HG03520 (cell line): ENCODE measurements around the gene NEGR1.
"Not testable (repeated sequence)": the region's sequence is repeated elsewhere in the genome, so short reads cannot be mapped to it uniquely, and the experiment has no call there.

Source experiments
- ATAC-seq: cut with Tn5 transposase; IDR thresholded peaks from one replicate; pipeline ENCODE4 v1.9.1; 2021; ENCODE audit warnings: mild to moderate bottlenecking, moderate library complexity; ENCODE audit not compliant: unreplicated experiment

The NEGR1 gene

DNA sequence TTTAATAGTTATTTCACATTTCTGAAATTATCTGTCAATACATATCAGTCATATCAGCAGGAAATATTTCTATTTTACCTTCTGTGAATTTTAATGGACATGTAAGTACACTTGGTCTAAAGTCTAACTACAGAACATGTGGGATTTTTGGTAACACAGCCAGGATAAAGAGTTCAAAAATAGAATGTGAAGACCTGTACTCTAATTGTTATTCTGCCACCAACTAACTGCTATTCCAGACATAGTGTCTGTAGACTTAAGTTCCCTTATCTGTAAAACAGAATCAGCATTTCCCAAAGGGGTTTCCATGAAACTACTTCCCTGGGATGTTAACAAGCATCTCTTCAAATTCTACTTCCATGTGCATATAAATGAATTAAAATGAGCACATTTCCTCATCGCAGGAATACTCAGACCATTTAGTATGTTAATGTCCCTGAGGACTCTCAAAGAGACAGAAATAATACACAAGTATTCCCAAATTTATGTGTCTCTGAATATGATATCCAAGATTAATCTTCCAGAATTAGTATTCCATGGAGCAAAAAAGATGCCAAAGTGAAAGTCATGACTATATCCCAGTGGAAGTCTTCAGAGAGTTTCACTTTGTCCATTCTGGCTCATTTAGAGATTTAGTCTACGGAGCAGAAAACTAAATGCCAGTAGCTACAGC, 325.6 kb downstream of the NEGR1 start:
- ATAC-seq, result no peak

DNA sequence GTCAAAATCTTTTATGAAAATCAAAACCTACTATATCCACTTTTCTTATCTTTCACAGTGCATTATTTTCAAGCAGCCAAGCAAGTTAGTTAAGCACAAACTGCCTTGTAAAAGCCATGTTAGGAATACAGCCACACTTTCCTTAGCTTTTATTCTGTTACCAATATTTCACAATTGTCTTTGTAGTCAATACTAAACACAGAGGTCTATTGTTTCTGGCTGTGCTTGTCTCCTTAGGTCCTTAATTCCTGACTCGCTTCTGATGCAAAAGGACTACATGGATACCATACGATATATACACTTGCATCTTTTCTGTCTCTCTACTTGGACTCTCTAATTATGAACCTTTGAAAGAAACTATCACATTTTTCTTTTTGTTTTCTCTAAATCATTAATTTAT, 331.8 kb downstream of the NEGR1 start:
- no peak for ATAC-seq

DNA sequence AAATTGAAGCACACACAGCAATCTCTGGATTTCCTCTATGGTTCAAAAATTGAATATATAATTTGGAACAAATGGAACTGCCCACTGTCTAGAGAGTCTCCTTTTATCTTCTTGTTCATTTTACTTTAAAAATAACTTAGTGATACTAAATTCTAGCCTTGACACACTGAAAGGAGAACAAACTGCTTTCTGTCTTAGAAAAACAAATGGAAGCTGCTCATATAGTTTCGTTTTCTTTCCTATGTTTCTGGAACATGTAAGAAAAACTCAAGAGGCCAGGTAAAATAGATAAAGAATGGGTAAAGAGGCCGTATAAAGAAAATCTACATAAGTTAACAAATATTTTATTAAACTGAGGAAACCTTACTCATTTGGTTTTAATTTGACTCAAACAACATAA, 332.7 kb downstream of the NEGR1 start:
- ATAC-seq, result no peak

DNA sequence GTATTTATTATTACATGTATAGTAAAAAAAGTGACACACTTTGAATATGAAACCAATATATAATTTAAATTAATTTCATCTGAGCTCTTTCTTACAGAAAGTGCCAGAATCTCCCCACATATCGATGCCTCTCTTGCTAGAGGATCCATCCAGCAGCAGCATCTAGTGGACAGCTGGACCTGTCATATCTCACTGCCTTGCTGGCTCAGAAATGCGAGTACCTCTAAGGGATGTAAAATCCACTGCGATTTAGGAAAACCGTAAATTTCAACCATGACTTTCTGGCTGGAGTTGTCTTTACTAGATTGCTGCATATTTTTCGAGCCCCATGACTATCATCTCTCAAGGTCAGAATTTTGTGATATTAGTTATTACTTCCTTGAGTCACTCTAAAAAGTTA, 333.8 kb downstream of the NEGR1 start:
- no peak for ATAC-seq

DNA sequence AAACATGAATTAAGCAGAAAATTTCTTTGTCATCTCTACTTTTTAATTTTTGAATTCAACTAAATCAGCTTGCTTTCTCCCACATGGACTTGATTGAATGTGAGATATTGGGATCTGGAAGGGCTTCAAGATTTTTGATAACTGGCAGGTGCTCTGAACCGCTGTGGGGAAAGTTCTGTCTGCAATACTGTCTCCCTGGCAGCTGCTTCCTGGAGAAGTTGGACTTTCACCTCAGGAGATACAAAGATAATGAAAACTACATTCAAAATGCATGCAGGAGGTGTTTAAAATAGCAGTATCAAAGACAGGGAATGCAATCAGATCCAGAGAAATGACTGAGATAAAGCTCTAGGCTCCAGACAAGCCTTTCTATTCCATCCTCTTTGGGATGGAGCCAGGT, 338.3 kb downstream of the NEGR1 start:
- ATAC-seq, result no peak

DNA sequence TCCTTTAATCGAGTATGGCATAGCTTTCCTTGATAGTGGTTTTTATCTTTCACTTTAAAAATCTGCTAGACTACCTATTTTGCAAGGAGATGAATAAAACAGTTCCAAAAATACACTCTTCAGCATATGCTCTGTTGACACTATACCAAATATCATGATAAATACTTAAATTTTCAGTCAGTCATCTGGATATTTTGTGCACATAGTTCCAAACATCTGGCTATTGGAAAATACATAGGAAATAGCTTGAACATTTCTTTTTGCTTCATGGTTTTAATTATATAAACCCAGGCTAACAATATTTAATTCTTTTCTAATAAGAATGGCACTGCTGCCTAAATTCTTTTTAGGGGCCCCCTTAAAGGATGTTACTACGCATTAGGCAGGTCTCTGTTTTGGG, 342.1 kb downstream of the NEGR1 start:
- ATAC-seq, result no peak

DNA sequence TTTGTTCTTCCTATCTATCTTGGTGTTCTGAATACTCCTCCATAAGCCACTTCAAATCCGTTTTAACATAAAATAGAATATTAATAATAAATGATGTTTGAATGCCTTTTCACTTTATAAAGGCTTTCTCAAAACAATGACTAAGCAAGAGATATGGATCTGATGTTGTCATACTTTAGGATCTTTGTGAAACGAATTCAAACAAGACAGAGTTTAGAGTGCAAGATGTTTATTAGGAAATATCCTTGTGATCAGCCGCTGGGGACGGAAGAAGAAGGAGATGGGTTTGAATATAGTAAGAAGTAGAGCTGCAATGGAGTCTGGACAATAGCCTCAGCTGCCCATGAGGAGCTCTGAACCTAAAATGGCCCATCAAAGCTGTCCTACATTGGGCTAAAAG, 351.8 kb downstream of the NEGR1 start:
- no peak for ATAC-seq

DNA sequence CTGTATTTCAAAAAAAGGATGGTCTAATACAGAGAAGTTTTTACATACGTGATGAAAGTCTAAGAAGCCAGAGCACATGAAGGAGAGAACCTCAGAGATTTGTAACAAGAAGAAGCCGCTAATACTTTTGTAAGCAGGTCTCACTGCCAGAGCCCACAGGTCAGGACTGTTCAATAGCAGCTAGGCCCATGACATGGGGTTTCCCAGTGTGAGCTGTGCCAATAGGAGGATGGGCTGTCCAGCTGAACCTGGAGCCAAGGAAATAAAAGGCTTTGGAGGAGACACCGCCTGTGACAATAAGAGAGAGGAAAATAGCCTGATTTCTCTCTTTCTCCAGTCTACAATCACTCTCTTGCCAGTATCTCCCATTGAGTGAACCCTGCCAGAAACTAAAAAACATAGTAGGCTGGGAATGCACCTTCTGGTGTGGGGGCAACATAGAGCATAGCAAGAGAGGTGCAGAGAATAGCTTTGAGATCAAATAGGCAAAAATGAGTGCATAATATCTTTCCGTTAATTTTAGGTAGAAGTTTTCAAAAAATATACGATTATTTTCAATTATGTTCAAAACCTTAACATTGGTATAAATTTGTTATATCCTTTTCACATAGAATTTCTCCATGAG, 360.3 kb downstream of the NEGR1 start:
- no peak for ATAC-seq

DNA sequence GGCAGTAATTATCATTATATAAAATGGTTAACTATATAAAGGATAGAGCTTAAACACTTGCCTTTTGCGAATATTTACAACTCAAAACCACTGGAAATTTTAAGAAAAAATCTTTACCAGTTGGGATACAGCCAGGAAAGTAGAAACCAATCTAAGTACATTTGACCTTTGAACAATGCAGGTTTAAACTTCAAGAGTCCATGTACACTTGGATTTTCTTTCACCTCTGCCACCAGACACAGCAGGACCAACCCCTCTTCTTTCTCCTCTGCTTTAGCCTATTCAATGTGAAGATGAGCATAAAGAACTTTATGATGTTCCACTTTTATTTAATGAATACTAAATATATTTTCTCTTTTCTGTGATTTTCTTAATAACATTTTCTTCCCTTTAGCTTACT, 361.1 kb downstream of the NEGR1 start:
- ATAC-seq, result no peak

DNA sequence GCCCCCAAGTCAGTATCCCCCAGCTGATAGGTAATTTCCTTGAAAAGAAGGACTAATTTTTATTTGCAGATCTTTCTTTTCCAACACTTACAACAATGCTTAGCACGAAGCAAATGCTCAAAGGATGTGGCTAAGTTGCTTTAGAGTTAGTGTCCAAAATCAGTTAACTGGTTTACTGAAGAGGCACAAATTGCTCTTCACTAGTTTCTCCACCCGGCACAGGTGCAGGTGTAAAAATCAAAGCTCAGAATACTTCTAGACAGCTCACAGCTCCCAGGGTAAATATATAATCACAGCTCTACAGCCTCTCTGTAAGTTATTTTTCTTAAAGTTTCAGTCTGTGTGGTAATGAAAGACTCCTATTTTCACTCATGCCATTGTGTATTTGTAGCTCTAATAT, 361.8 kb downstream of the NEGR1 start:
- no peak for ATAC-seq

DNA sequence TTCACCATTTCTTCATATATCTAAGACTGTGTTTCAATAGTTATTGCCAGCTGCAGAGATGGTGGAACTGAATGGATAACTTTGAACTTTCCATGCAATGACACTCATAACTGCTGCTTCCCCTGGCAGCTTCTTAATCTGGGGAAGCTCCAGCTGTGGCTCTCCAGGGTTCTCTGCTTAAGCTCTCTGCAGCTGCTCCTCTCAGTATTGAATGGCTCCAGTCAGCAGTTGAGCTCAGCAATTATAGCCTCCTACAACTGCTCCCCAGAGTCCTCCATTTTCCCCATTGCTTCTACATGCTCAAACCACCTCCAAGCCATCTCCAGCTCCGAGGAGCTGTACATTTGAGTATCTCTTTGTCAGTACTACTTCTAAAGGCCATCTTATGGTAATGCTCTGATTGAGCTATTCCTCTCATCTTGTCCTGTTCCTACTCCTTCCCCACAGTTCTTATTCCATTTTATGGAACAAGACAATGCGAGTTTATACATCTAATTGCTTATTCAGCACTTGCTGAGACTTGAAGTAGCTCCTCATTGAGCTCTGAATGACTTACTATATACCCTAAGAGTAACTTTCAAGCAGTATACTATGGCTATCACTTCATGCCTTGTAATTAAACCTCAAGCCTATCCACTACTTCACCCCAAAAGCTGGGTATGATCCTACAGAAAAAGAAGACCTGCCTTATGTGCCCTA, 362.4 kb downstream of the NEGR1 start:
- ATAC-seq, result no peak

DNA sequence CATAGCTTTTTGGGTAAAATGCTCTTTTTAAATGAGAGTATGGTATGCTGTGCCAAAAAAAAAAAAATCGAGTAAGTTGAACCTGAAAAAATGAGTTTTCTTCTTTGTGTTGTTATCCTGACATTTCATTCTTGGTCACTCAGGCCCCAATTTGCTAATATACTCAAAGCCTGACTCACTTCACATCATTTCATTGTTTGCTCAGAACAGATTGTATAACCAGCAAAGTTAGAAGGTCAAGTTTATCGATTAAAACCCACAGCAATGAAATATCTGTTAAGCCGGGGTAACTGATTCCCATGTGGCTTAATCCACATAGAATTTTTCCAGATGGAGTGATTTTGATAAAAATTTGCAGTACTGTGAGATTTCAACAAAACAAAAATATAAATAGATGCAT, 363.7 kb downstream of the NEGR1 start:
- no peak for ATAC-seq

DNA sequence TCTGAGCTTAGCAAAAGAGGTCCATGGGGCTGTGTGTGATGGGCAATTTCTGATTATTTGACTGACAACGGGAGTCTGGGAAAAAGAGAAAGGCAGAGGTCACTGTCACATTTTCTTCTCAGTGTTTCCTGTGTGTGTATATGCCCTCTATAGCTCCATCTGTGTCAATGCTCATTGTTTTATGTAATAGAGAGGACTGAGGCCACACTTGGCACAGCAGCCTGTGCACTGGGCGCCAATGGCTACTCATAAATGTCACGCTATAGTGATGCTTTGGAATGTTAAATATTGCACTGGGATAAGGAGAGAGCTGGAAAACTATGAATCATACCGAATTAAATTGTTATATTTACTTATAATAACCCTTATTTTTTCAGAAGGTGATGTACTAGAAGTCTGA, 365.4 kb downstream of the NEGR1 start:
- no peak for ATAC-seq

DNA sequence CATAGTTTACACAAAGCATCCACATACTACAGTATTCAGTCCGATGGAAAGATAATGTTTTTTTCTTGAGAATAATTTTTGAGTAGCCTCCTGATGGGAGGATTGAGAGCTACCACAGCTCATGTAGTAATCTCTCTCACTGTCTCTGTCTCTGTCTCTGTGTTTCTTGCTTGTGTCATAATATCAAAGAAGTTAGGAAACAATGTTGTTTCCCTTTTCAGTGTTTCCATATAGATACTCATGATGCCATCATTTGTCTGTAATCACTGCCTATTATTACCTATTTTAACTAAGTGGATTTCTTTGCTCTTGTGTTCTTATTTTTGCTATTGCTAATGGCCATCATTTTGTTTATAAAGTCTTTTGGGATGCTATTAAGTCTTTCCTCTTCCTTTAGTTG, 367.7 kb downstream of the NEGR1 start:
- no peak for ATAC-seq

DNA sequence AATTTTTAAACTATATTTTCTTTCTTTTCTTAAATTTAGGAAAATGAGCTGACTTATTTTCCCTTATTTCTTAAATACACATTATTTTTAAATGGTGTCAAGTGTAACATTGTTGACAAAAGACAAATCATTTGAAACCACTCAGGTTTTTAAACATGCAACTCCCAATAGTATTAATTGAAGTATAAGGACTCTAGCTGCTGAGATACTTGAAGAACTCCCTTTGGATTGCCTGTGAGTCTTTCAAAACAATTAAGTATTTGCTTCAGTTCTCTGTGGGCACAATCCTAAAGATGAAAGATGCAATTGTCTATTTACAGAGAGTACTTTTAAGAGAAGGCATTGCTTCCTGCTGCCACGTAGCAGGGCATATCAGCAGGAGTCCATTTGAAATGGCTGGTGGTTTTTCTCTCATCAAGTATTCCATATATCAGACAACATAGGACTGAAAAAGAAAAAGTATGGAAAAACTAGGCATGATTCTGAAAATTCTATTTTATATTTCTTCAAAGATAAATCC, 373.4 kb downstream of the NEGR1 start:
- no peak for ATAC-seq

DNA sequence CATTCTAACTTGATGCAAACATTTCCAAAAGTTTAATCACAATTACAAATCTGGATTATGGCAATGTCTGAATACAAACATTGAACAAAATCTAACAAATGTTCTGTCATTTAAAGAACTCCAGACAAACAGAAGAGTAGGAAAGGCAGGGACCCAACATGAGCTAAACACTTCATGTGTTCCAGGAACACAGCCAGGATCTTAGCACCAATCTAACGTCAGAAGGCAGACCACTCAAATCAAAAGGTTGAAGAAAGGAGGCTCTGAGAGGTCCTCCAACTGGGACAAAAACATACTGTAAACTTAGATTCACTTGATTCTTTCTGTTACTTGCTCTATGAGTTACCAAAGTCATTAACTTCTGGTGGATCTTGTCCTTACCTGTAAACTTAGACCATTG, 374.0 kb downstream of the NEGR1 start:
- ATAC-seq, result no peak

DNA sequence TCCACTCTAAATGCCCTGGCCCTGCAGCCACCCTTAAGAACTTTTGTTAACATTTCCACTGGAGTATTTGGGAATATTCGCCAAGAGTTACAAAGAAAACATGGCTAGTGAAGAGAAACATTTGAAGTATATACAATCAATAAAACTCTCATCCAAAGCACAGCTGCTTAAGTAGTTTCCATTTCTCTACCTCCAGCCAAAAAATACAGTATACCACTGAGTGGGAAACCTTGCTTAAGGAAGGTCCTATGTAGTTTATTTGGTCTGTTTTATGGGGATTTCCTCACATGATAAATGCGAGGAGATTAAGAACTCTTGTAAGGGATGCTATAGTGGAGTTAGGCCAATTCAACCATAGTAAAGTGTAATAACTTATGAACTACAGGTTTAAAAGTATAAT, 382.5 kb downstream of the NEGR1 start:
- ATAC-seq, result no peak

DNA sequence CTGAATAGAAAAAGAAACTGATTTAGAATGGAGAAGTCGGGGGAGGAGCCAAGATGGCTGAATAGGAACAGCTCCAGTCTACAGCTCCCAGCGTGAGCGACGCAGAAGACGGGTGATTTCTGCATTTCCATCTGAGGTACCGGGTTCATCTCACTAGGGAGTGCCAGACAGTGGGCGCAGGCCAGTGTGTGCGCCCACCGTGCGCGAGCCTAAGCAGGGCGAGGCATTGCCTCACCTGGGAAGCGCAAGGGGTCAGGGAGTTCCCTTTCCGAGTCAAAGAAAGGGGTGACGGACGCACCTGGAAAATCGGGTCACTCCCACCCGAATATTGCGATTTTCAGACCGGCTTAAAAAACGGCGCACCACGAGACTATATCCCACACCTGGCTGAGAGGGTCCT, 394.2 kb downstream of the NEGR1 start:
- not testable (repeated sequence) for ATAC-seq

DNA sequence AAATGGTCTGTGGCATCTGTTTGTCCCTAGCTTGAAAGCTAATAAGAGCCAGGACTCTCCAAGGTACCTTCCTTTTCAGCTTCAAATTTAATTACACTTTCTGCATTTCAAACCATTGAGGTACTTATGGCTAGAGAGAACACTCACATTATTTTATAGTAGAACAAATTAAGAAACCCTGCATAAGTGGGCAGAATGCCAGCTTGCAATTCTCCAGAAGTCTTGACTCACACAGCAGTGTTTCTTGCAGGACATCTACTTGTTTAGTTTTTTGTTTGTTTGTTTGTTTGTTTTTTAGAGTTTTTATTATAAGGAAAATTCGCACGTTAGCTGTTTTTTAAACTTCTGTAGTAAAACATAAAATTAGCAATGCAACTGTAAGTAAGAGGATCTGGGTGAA, 397.2 kb downstream of the NEGR1 start:
- no peak for ATAC-seq

DNA sequence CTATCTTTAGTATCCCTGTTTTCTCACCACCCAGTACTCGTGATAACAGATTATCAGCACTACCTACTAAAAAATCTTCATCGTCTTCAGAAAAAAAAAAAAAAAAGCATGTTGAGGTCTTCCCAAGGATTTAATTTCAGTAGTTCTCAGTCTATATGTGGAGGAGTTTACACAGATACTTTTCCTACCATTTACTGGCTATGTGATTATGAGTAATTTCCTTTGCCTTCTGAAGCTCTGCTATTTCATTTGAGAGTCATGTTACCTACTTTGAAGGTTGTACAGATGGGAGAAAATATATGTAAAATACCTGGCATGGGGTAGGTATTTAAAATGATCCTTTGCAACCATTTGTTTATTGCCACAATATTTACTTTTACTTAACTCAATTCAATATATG, 399.7 kb downstream of the NEGR1 start:
- no peak for ATAC-seq

DNA sequence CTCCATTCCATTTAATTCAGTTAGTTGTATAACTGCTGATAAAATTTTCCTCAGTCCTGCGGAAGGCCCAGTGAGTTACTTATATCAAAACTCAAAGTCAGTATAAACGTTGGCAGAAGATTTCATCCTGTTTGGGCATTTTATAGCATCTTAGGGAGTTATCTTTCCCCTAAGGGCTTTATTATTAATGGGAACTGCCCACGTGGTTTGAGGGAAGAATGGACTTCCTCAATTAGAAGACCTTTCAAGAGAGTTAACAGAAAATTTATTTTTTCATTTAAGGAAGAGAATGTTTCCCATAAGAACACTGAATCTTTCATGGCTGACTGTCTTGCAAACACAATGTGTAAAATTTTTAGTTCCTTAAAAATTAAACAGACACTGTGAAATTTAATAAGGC, 400.1 kb downstream of the NEGR1 start:
- ATAC-seq, result no peak

DNA sequence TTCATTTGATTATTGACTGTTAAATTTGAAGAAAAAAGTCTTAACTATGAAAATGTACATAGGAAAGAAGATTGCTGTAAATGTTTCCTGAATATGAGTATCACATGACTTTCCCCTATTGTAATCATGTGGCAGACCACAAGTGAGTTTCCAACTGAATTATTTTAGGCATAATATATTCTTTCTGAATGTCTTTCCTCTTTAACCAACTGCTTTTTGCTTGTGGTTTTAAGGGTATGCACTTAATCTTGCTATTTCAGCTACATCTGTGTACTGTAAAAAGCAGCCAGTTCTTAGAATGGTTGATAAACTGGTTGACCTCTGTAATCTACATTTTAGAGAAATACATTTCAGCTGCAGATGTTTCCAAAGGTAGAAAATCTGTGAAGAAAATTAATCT, 400.7 kb downstream of the NEGR1 start:
- ATAC-seq, result no peak
